HG02610 (cell line): ENCODE results near the gene PPIG.
"Not testable (repeated sequence)": the region's sequence is repeated elsewhere in the genome, so short reads cannot be mapped to it uniquely, and the experiment has no call there.

Experiments
- ATAC-seq: cut with Tn5 transposase; IDR thresholded peaks from one replicate; pipeline ENCODE4 v1.9.1; 2021; ENCODE audit warnings: mild to moderate bottlenecking, moderate library complexity; ENCODE audit not compliant: unreplicated experiment

Gene PPIG

DNA sequence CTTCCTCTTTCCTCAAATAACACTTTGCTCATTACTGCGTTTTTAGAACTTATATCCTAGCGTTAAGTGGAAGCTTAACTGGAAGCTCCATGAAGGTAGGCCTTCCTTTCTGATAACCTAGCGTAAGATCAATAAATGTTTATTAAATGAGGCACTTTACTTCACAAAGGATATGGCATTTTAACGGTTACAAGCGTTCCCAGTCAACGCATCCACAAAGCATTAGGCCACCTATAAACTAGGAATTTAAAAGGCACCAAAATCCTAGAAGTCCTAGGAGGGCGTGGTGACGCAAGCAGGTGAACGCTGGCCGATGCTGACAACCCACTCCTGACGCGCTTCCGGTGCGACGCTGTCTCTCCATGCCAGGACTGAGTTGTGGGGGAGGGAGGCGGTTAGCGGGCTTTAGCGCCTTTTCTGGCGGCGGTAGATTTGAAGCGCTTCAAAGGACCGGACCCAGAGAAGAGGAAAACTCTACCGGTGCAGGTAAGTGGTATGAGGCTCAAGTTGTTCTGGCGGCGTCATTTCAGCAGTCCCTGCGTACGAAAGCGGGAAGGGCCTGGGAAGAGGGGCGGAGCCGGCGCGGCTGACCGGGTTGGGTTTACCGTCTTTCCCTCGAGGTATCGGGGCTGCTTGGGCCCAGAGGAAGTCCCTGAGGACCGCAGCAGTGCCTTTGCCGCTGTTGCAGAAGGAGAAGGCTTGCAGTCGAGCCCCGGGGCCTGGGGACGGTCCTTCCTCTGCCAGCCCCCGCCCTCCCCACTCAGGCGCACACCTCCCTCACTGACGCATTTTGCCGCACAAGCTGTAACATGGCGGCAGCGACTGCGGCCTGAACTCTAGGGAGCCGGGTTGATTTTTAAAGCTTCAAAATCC is at the start of gene PPIG:
Gene PPIG (plus strand): TSS at position 347 of the 873 bp plus-strand sequence. CDS start 19,691 bp downstream, outside the sequence.
- ATAC-seq, result peak; percentile 89

- not testable (repeated sequence) for ATAC-seq
These were observed 44.7 kb upstream of the PPIG start for GRCh38 chr2:169539460-169539859.

DNA sequence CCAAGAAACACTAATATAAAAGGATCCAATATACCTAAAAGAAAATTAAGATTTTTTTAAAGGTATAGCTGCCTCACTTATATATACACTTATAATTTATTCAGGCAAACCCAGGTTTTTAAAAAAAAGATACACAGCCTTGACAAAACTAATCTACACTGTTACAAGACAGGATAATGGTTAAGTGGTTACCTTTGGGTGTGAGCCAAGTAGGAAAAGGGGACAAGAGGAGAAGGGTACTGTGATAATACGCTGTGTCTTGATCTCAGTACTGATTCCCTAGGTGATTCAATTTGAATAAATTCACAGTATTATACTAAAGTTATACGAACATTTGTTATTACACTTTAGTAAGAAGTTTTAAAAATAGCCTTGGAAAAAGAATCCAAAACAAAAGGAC is 44.0 kb upstream of the PPIG start:
- ATAC-seq, result no peak

DNA sequence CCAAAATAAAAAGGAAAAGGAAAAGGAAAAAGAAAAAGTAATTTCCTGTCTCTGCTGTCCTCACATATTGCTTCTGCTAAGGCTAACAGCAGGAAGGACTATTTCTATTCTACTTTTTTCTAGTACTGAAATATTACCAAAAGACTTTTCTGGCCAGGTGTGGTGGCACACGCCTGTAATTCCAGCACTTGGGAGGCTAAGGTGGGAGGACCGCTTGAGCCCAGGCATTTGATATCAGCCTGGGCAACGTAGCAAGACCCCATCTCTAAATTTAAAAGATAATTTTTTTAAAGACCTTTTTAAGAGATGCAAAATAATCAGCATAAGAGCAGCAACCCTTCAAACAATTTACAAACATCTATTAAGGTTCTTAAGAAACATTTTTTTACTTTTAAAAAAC is 41.7 kb upstream of the PPIG start:
- ATAC-seq, result no peak

DNA sequence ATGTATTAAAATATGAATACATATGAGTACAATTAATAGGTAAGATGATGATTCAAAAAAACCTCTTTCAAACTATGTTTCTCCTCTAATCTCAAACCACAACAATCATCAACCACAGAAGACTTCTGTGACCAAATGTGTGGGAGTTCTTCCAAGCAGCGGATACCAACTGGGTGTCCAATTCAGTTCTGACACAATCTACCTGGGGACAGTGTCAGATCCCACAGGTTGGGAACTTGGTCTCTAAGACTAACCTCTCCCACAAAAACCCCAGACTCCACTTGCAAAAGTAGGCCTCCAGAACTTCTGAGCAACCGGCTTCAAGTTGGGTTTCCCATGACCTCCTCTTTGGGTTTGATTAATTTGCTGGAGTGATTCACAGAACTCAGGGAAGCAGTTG is 37.4 kb upstream of the PPIG start:
- ATAC-seq, result no peak

DNA sequence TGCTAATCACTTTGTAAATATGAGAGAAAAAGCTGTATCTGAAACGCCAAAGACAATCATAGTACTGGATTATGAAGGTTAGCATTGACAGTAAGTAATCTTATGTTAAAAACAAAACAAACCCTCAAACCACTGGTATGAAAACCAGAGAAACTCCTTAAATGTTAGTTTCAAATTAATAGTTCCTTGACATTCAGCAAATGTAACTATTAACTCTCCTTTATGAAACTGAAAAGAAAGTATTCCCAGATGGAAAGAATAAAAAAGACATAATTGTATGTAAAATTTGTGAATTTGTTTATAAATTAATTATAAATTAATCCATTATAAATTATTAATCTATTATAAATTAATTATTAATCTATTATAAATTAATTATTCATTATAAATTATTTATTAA is 22.8 kb upstream of the PPIG start:
- ATAC-seq, result no peak

GRCh38 chr2:169562084-169562483 is 22.1 kb upstream of the PPIG start:
- not testable (repeated sequence) for ATAC-seq

DNA sequence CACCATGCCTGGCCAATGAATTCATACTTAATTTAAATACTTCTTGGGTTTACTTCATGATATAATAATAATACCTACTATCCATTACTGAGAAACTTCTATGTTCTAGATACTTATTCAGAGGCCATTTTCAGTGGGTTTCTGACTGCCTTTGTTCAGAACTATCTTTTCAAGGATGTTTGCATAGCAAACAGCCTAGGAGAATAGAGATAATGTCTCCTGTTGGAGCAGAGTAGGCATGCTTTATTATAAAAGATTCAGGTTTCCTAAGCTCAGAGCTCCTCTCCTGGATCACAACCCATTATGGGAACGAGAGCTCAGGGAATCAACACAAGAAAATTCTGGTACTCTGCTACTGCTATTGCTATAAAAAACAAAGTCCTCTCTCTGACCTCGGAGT is 21.6 kb upstream of the PPIG start:
- no peak for ATAC-seq

DNA sequence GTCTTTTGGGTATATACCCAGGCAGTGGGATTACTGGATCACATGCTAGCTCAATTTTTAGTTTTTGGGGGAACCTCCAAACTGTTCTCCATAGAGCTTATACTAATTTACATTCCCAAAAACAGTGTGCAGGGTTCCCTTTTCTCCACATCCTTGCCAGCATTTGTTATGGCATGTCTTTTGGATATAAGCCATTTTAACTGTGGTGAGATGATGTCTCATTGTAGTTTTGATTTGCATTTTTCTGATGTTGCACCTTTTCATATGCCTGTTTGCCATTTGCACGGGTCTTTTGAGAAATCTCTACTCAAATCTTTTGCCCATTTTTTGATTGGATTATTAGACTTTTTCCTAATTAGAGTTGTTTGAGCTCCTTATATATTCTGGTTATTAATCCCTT is 18.5 kb upstream of the PPIG start:
- no peak for ATAC-seq

DNA sequence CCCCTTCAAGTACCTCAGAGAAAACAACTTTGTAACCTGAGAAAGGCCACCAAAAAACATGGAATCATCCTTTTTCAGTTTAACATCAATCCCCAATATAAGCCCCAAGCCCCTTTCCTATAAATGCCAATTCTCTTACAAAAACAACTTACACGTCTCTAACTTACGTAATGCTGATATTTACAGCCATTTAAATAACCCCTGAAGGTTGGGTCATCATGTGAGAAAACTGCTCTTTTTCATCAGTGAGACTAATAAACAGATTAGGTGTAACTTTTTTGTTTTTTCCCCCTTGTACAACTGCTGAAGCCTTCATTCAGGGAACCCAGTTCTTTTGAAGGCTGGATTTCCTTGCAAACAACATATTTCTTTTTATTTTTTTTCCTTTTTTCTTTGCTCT is 14.2 kb upstream of the PPIG start:
- no peak for ATAC-seq

DNA sequence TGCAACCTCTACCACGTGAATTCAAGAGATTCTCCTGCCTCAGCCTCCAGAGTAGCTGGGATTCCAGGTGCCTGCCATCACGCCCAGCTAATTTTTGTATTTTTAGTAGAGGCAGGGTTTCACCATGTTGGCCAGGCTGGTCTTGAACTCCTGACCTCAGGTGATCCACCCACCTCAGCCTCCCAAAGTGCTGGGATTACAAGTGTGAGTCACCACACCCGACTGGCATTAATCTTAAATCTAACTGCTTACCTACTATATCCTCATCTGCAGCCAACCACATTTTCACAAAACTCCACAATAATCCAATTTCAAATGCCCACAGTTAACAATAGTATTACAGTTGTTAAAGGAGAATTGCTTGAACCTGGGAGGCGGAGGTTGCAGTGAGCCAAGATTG is 13.4 kb upstream of the PPIG start:
- not testable (repeated sequence) for ATAC-seq

DNA sequence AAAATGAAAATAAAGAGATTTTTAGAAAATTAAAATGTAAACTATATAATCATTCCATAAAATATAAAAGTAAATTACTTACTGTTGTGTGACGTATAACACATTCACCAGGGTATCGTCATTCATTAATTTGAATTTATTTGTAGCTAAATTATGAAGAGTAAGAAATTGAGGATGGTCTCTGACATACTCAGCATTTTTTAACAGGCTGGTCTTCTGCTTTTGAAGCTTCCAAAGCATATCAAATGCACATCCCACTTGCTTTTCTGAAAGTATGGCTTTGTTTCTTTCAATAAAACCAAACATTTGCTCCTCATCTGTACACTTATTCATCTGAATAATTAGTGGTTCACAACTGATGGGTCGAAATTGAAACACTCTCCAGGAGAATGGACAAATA is 12.6 kb upstream of the PPIG start:
- ATAC-seq, result no peak

- ATAC-seq, result no peak
These were observed 12.0 kb upstream of the PPIG start for GRCh38 chr2:169572189-169572588.

DNA sequence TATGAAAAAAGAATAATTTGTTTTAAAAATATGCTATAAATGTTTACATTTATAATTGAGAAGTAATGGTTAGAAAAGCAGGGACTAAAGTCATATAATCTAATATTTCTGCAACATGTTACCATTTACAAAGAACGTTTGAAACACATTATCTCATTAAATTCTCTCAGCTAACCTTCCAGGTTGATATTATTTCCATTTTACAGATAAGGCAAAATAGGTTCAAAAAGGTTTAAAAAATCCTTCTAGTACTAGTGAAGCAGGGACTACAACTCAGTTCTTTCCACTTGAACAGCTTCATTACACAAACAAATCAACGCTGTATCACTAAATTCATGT is 11.4 kb upstream of the PPIG start:
- ATAC-seq, result no peak

- ATAC-seq, result peak; percentile 99
These were observed 10.8 kb upstream of the PPIG start, which contains the start of gene FASTKD1 for GRCh38 chr2:169573160-169573973. TSS of gene FASTKD1 (minus strand) at chr2:169573865. CDS start at chr2:169572029, 1,836 bp downstream.

- ATAC-seq, result no peak
These were observed 10.2 kb upstream of the PPIG start for GRCh38 chr2:169573974-169574299.

DNA sequence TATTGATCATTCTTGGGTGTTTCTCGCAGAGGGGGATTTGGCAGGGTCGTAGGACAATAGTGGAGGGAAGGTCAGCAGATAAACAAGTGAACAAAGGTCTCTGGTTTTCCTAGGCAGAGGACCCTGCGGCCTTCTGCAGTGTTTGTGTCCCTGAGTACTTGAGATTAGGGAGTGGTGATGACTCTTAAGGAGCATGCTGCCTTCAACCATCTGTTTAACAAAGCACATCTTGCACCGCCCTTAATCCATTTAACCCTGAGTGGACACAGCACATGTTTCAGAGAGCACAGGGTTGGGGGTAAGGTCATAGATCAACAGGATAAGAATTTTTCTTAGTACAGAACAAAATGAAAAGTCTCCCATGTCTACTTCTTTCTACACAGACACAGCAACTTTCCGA is 9.6 kb upstream of the PPIG start:
- not testable (repeated sequence) for ATAC-seq

- ATAC-seq, result not testable (repeated sequence)
These were observed 8.9 kb upstream of the PPIG start for GRCh38 chr2:169575264-169575663.

GRCh38 chr2:169579044-169579443 is 5.1 kb upstream of the PPIG start:
- no peak for ATAC-seq

- not testable (repeated sequence) for ATAC-seq
These were observed 1.4 kb upstream of the PPIG start for GRCh38 chr2:169582552-169583266.

DNA sequence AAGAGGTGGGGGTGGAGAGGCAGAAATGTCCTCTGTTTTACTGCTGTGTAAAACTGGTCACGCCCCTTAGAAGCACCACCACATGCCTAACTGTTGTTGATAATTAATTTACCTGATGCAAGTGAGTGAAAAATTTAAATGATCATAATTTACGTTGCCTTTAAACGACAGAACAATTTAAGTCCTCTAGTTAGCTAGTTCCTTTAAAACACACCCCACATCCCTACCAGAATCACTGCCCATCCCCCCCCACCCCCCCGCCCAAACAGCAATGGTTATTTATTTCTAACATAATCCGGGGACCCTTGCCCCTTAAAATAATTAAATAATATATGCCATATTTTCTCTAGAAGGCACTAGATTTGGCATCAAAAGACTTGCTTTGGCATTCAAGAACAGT is 633 bp upstream of the PPIG start:
- ATAC-seq, result no peak
